H1 (cell line): ENCODE results near the gene NDUFB10. TPM values are rescaled to one million over a fixed set of nuclear protein-coding genes. Genes with fewer than 3 reads are reported as not detected.

Experiments
- KDM1A ChIP-seq: fragments of 200-600, 300-600 bp; sonication (generic); IDR thresholded peaks from 2 replicates; pipeline ENCODE4 v1.7.1; 2016; ENCODE audit warnings: mild to moderate bottlenecking, low read length, borderline replicate concordance
- SRF ChIP-seq: IDR thresholded peaks from 2 replicates; pipeline ENCODE4 v1.6.1; 2011; ENCODE audit warnings: mild to moderate bottlenecking, low read depth, low read length, moderate library complexity
- polyA plus RNA-seq, 7 experiments: library from polyadenylated mRNA; depleted of rRNA in 3 of 7; stranded (reverse) in 5 of 7; unstranded in 2 of 7; fragments of >200 nt in 5 of 7; fragments of 200-250 nt in 2 of 7; gene quantifications; 1 replicate in 5 of 7; 2 replicates in 1 of 7; 4 replicates in 1 of 7; pipeline versions ENCODE4 v1.2.1 to v1.2.3, GENCODE V29; 2011 to 2013; ENCODE audit warnings: missing spikeins in 2 of 7, mixed read lengths in 2 of 7
- total RNA-seq: library from RNA; stranded (reverse); fragmentation: NEBNext Ultra II Directional; extraction: Animal tissue kit (Norgen Biotek cat#: 25700); gene quantifications from 2 replicates; pipeline ENCODE4 v1.2.1, GENCODE V29; 2021
- TF ChIP-seq, protein P1 (sequence below): IDR thresholded peaks from 2 replicates; pipeline ENCODE4 v1.6.1; 2012; ENCODE audit warnings: inconsistent platforms

The NDUFB10 gene
- total and polyA plus RNA-seq, 2 of the 8 experiments (the other 6 are each of a cell fraction or from before 2014, with no cell fraction given) = 183 to 194 TPM

DNA sequence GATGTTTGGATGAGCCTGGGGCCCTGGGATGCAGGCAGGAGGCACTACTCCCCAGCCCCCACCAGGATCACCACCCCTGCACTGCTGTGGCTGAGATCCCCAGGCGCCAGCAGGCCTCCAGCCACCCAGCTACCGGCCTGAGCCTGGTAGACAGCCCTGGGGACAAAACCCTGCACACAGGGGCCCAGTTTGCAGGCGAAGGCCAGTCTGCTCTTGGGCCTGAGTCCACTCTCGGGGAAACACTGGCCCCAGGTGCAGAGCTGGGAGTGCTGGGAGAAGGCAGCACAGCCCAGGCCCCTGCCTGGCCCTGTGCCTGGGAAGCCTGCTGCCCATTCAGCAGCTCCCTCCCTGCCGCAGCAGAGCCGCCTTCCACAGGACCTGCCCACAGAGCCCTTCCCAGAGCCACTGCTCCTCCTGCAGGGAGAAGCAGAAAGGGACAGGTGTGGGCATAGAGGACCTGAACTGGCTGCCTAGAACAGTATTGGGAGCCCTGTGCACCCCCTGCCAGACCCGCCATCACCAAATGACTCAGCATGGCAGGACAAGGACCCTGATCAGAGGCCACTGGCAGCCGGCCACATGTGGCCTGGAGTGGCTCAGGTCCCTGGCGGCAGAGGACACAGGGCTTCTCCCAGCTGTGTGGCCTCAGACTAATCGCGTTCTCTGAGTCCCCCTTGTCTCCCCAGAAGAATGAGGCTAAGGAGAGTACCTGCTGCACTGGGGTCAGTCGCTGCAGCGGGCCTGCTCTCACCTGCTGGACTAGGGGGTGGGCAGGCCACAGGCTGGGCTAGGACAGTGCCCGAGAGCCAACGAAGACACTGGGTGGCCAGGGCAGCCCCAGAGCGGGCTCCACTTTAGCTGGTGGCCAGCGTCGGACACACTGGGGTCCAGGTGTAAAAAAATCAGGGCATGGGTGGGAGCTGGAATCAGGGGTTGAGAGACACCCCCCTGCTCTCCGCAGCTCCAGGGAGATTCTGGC lies 27.0 kb upstream of the NDUFB10 start (continued):
- TF ChIP-seq, protein P1, sequence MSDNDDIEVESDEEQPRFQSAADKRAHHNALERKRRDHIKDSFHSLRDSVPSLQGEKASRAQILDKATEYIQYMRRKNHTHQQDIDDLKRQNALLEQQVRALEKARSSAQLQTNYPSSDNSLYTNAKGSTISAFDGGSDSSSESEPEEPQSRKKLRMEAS = peak; percentile 48
- no peak for TF ChIP-seq SRF
- peak; percentile 36; the same call in 1 of the 2 replicates for TF ChIP-seq KDM1A
